ENCODE results near the gene MAB21L3.

Gene MAB21L3

GRCh38 chr1:116111524-116112021 lies 374 bp downstream of the MAB21L3 start:
- no peak for TF ChIP-seq ZFX (IDR thresholded peaks at IDR 0.05; ENCODE audit: borderline replicate concordance)
- TF ChIP-seq CTCF (IDR thresholded peaks at IDR 0.05) = no peak
- no peak overlapping the region for H3K27ac ChIP-seq

GRCh38 chr1:116112388-116113140 lies 1.4 kb downstream of the MAB21L3 start:
- TF ChIP-seq CTCF (IDR thresholded peaks at IDR 0.05) (no peak), ZFX (IDR thresholded peaks at IDR 0.05; ENCODE audit: borderline replicate concordance) (no peak)
- H3K27ac ChIP-seq = no peak overlapping the region

GRCh38 chr1:116113615-116114014 lies 2.4 kb downstream of the MAB21L3 start:
- H3K27ac ChIP-seq = no peak overlapping the region

GRCh38 chr1:116115476-116116439 lies 4.6 kb downstream of the MAB21L3 start:
- no peak overlapping the region for H3K27ac ChIP-seq
- no peak for TF ChIP-seq CTCF (IDR thresholded peaks at IDR 0.05)
- no peak for TF ChIP-seq ZFX (IDR thresholded peaks at IDR 0.05; ENCODE audit: borderline replicate concordance)

More at GRCh38 chr1:116113615-116114014, 2.4 kb downstream of the MAB21L3 start:
- TF ChIP-seq ZFX (IDR thresholded peaks at IDR 0.05; ENCODE audit: borderline replicate concordance) = no peak
- no peak for TF ChIP-seq CTCF (IDR thresholded peaks at IDR 0.05)

- no peak overlapping the region for H3K27ac ChIP-seq
- TF ChIP-seq ZFX (IDR thresholded peaks at IDR 0.05; ENCODE audit: borderline replicate concordance) = no peak
- no peak for TF ChIP-seq CTCF (IDR thresholded peaks at IDR 0.05)
Observed at GRCh38 chr1:116118471-116118870, 7.3 kb downstream of the MAB21L3 start.

- no peak overlapping the region for H3K27ac ChIP-seq
- no peak for TF ChIP-seq CTCF (IDR thresholded peaks at IDR 0.05)
- TF ChIP-seq ZFX (IDR thresholded peaks at IDR 0.05; ENCODE audit: borderline replicate concordance) = no peak
Observed at GRCh38 chr1:116119876-116120275, 8.7 kb downstream of the MAB21L3 start.

Measured in 22Rv1 (cell line).